Stimulated activated CD8-positive, alpha-beta memory T cell treated with anti-CD3 and anti-CD28 coated beads, Interleukin-4, amount 100 ng/mL, for 48 hours (primary cell): ENCODE results near the gene ADAM15.

ENCODE experiments used
- DNase-seq: peaks from one replicate; pipeline ENCODE4 v3.0.0-alpha.2; 2020

ADAM15 gene

GRCh38 chr1:155076371-155076770 lies 25.3 kb downstream of the ADAM15 start:
- no peak for DNase-seq

GRCh38 chr1:155077346-155077745 lies 26.2 kb downstream of the ADAM15 start:
- DNase-seq: no peak

GRCh38 chr1:155077758-155078445 lies 26.8 kb downstream of the ADAM15 start:
- DNase-seq: no peak

GRCh38 chr1:155078469-155079209 lies 27.5 kb downstream of the ADAM15 start, which contains the start of gene EFNA3:
TSS of gene EFNA3 (plus strand) at chr1:155078837. CDS start at chr1:155078942, 105 bp downstream.
- peak; percentile 84 for DNase-seq

- DNase-seq: no peak
These were observed 28.0 kb downstream of the ADAM15 start for GRCh38 chr1:155079210-155079486.

GRCh38 chr1:155079487-155080311 lies 28.6 kb downstream of the ADAM15 start:
- DNase-seq: peak; percentile 40

GRCh38 chr1:155080312-155081228 lies 29.5 kb downstream of the ADAM15 start:
- DNase-seq: peak; percentile 48

- peak; percentile 48 for DNase-seq
These were observed 30.6 kb downstream of the ADAM15 start for GRCh38 chr1:155081472-155082300.

GRCh38 chr1:155082301-155083051 lies 31.4 kb downstream of the ADAM15 start:
- peak; percentile 41 for DNase-seq

GRCh38 chr1:155083052-155083541 lies 32.0 kb downstream of the ADAM15 start:
- DNase-seq: no peak

GRCh38 chr1:155083865-155084721 lies 33.0 kb downstream of the ADAM15 start:
- peak; percentile 65 for DNase-seq

- peak; percentile 95 for DNase-seq
These were observed 33.8 kb downstream of the ADAM15 start for GRCh38 chr1:155084722-155085503.

- DNase-seq: peak; percentile 85
These were observed 34.5 kb downstream of the ADAM15 start for GRCh38 chr1:155085504-155086127.

GRCh38 chr1:155086128-155086741 lies 35.1 kb downstream of the ADAM15 start:
- DNase-seq: peak; percentile 94

GRCh38 chr1:155086856-155087535 lies 35.9 kb downstream of the ADAM15 start:
- DNase-seq: no peak

- peak; percentile 91 for DNase-seq
These were observed 40.2 kb downstream of the ADAM15 start for GRCh38 chr1:155091071-155092051.
